HepG2 (cell line): ENCODE results near the gene RAB24. TPM values are rescaled to one million over a fixed set of nuclear protein-coding genes. Genes with fewer than 3 reads are reported as not detected.
A peak's percentile ranks its signal among the peaks of the same experiment; 100 is the strongest.

Experiments
- ATM ChIP-seq: fragments of 450-650 bp; IDR thresholded peaks from 2 replicates; pipeline ENCODE4 v1.7.1; 2017; ENCODE audit warnings: mild to moderate bottlenecking, borderline replicate concordance
- DNMT3B ChIP-seq: conservative IDR thresholded peaks from 2 replicates; pipeline ENCODE4 v1.6.1; 2016; ENCODE audit warnings: missing biosample characterization, control low read depth
- HNRNPUL1 ChIP-seq: fragments of 200-400 bp; formaldehyde crosslinking; IDR thresholded peaks from 2 replicates; pipeline ENCODE4 v1.6.1; 2017; ENCODE audit warnings: low read depth, mild to moderate bottlenecking, low read length, moderate library complexity
- KLF11 ChIP-seq: IDR thresholded peaks from 2 replicates; pipeline ENCODE4 v1.6.1; 2016; ENCODE audit warnings: missing compliant biosample characterization
- NRL ChIP-seq: sonication (generic); formaldehyde crosslinking; IDR thresholded peaks from 2 replicates; pipeline ENCODE4 v1.5.0; 2020; ENCODE audit warnings: missing genetic modification reagents, mild to moderate bottlenecking, moderate library complexity, borderline replicate concordance
- RARG ChIP-seq: sonication (generic); formaldehyde crosslinking; IDR thresholded peaks from 2 replicates; pipeline ENCODE4 v1.4.0; 2020; ENCODE audit warnings: low read depth, mild to moderate bottlenecking, missing genetic modification reagents
- SOX13 ChIP-seq, 3 experiments: fragments of 450-650 bp in 1 of 3; sonication (generic) in 1 of 3; formaldehyde crosslinking in 1 of 3; IDR thresholded peaks in 2 of 3; conservative IDR thresholded peaks in 1 of 3; 2 replicates each; pipeline versions ENCODE4 v1.5.0 to v1.6.1; 2016 to 2020; ENCODE audit warnings: antibody characterized with exemption in 1 of 3, mild to moderate bottlenecking in 1 of 3, missing compliant biosample characterization in 1 of 3, missing genetic modification reagents in 1 of 3, moderate library complexity in 1 of 3
- ZBTB7B ChIP-seq: sonication (generic); formaldehyde crosslinking; IDR thresholded peaks from 2 replicates; pipeline ENCODE4 v1.4.0; 2020; ENCODE audit warnings: missing genetic modification reagents
- ZFP41 ChIP-seq: sonication (generic); formaldehyde crosslinking; IDR thresholded peaks from 2 replicates; pipeline ENCODE4 v1.4.0; 2020; ENCODE audit warnings: mild to moderate bottlenecking, missing genetic modification reagents, borderline replicate concordance
- ZNF441 ChIP-seq: sonication (generic); formaldehyde crosslinking; IDR thresholded peaks from 2 replicates; pipeline ENCODE4 v1.7.0; 2021; ENCODE audit warnings: missing genetic modification reagents, borderline replicate concordance
- ZNF674 ChIP-seq: sonication (generic); formaldehyde crosslinking; IDR thresholded peaks from 2 replicates; pipeline ENCODE4 v1.5.0; 2020; ENCODE audit warnings: low read depth, mild to moderate bottlenecking, missing genetic modification reagents
- ZNF75D ChIP-seq: sonication (generic); formaldehyde crosslinking; IDR thresholded peaks from 2 replicates; pipeline ENCODE4 v1.8.1; 2023; ENCODE audit warnings: missing genetic modification reagents, mild to moderate bottlenecking, borderline replicate concordance
- ZNF768 ChIP-seq: sonication (generic); formaldehyde crosslinking; IDR thresholded peaks from 2 replicates; pipeline ENCODE4 v1.4.0; 2020; ENCODE audit warnings: missing genetic modification reagents
- ZNF776 ChIP-seq: sonication (generic); formaldehyde crosslinking; IDR thresholded peaks from 2 replicates; pipeline ENCODE4 v1.4.0; 2020; ENCODE audit warnings: mild to moderate bottlenecking, missing genetic modification reagents
- polyA plus RNA-seq, 8 experiments: library from polyadenylated mRNA; depleted of rRNA in 3 of 8; stranded (reverse) in 7 of 8; unstranded in 1 of 8; fragments of >200 nt; fragmentation: Illumina TruSeq in 4 of 8; extraction: Trizol in 4 of 8; gene quantifications; 2 replicates each; pipeline versions ENCODE4 v1.2.1 to v1.2.3, GENCODE V29; 2011 to 2016; ENCODE audit warnings: low read depth in 4 of 8, missing spikeins in 1 of 8, mixed read lengths in 1 of 8; ENCODE audit not compliant: insufficient read depth in 1 of 8
- total RNA-seq, 5 experiments: library from RNA; depleted of rRNA; stranded (reverse); fragments of >200 nt; fragmentation: Illumina TruSeq; extraction: Trizol; gene quantifications; 2 replicates each; pipeline ENCODE4 v1.2.3, GENCODE V29; 2016; ENCODE audit warnings: low read depth in 1 of 5
- TF ChIP-seq, protein P1 (sequence below), 2 experiments: sonication (generic) in 1 of 2; formaldehyde crosslinking in 1 of 2; IDR thresholded peaks; 2 replicates each; pipeline versions ENCODE4 v1.5.1 to v1.6.1; 2011 to 2020; ENCODE audit warnings: borderline replicate concordance in 1 of 2, low read depth in 1 of 2, low read length in 1 of 2, mild to moderate bottlenecking in 1 of 2, missing genetic modification reagents in 1 of 2, moderate library complexity in 1 of 2
- TF ChIP-seq, protein P2 (sequence below): sonication (generic); formaldehyde crosslinking; IDR thresholded peaks from 2 replicates; pipeline ENCODE4 v1.4.0; 2020; ENCODE audit warnings: missing genetic modification reagents, low read depth, mild to moderate bottlenecking, borderline replicate concordance
- TF ChIP-seq, protein P3 (sequence below): sonication (generic); formaldehyde crosslinking; IDR thresholded peaks from 2 replicates; pipeline ENCODE4 v1.4.0; 2020; ENCODE audit warnings: mild to moderate bottlenecking, missing genetic modification reagents
- TF ChIP-seq, protein P4 (sequence below): sonication (generic); formaldehyde crosslinking; IDR thresholded peaks from 2 replicates; pipeline ENCODE4 v1.4.0; 2020; ENCODE audit warnings: mild to moderate bottlenecking, low read depth, missing genetic modification reagents
- TF ChIP-seq, protein P5 (sequence below): sonication (generic); formaldehyde crosslinking; IDR thresholded peaks from 2 replicates; pipeline ENCODE4 v1.5.0; 2020; ENCODE audit warnings: missing genetic modification reagents, mild to moderate bottlenecking, borderline replicate concordance

The RAB24 gene
- total and polyA plus RNA-seq, 2 of the 13 experiments (the other 11 are each of a cell fraction or from before 2014, with no cell fraction given), result 22.9 to 63.7 TPM

DNA sequence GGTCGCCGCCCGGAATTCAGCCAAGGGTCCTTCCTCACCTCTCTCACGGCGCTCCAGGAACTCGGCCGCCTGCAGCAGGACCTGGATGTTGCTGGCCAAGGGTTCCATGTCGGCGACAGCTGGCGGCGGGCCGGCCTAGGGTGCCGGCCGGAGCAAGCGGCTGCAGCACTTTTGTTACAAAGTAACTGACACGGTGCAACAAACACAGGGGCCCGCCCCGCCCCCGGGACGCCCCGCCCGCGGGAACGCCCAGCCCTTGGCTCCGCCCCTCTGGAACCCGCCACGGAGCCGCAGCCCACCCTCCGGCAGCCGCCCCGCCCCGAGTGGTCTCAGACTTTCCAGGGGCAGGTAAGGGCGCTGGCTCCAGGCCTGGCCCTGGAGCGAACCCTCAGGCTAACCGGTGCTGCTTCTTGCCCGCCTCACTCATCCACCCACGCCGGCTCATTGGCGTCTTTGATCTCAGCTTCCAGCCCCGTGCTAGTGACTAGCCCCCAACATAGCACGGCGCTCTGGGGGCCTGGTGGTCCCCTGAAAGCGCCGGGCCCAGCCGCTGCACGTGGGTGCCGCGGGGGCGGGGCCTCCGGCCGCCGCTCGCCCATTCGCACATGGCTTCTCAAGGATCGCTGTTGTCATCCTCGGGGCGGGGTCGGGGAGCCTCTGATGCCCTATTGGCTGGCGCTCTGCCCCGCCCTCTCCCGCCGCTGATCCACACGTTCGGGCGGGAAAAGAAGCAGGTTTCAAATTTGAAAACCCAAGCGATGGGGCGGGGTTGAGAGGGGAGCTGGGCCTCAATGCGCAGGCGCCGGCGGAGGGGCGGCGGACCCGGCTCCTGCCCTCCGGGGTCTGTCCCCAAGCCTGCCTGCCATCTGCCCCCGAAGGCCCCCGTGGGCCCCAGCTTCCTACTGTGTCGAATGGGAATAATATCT is 8.5 kb upstream of the RAB24 start, which contains the start of gene MXD3 (continued):
- TF ChIP-seq ZNF674, result no peak
- no peak for TF ChIP-seq ZNF776 (CRISPR knock-in tag)
- TF ChIP-seq, protein P1, sequence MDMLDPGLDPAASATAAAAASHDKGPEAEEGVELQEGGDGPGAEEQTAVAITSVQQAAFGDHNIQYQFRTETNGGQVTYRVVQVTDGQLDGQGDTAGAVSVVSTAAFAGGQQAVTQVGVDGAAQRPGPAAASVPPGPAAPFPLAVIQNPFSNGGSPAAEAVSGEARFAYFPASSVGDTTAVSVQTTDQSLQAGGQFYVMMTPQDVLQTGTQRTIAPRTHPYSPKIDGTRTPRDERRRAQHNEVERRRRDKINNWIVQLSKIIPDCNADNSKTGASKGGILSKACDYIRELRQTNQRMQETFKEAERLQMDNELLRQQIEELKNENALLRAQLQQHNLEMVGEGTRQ (IDR thresholded peaks at IDR 0.05; ENCODE audit: low read depth, low read length), result peak; percentile 46; the same call in 1 of the 2 replicates
- TF ChIP-seq, protein P1 (CRISPR knock-in tag; IDR thresholded peaks at IDR 0.05; ENCODE audit: borderline replicate concordance), result no peak; the same call in 1 of the 2 replicates
- 0 out of 2 replicates have a peak, but pooled peaks have one; percentile 60 for TF ChIP-seq KLF11 (CRISPR knock-in tag)
- TF ChIP-seq ZNF75D (CRISPR knock-in tag), result no peak
- TF ChIP-seq ZNF768 (CRISPR knock-in tag), result no peak
- no peak for TF ChIP-seq ZNF441 (CRISPR knock-in tag)
- TF ChIP-seq, protein P2, sequence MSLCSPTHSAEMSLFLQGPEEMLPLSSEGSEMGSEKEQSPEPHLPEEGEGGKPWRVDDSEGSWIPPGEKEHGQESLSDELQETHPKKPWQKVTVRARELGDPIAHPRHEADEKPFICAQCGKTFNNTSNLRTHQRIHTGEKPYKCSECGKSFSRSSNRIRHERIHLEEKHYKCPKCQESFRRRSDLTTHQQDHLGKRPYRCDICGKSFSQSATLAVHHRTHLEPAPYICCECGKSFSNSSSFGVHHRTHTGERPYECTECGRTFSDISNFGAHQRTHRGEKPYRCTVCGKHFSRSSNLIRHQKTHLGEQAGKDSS (CRISPR knock-in tag), result no peak
- TF ChIP-seq, protein P3, sequence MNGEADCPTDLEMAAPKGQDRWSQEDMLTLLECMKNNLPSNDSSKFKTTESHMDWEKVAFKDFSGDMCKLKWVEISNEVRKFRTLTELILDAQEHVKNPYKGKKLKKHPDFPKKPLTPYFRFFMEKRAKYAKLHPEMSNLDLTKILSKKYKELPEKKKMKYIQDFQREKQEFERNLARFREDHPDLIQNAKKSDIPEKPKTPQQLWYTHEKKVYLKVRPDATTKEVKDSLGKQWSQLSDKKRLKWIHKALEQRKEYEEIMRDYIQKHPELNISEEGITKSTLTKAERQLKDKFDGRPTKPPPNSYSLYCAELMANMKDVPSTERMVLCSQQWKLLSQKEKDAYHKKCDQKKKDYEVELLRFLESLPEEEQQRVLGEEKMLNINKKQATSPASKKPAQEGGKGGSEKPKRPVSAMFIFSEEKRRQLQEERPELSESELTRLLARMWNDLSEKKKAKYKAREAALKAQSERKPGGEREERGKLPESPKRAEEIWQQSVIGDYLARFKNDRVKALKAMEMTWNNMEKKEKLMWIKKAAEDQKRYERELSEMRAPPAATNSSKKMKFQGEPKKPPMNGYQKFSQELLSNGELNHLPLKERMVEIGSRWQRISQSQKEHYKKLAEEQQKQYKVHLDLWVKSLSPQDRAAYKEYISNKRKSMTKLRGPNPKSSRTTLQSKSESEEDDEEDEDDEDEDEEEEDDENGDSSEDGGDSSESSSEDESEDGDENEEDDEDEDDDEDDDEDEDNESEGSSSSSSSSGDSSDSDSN (CRISPR knock-in tag), result no peak; the same call in 1 of the 2 replicates
- no peak for TF ChIP-seq ATM
- TF ChIP-seq DNMT3B (CRISPR knock-in tag), result no peak
- no peak for TF ChIP-seq NRL (CRISPR knock-in tag)
- TF ChIP-seq, protein P4, sequence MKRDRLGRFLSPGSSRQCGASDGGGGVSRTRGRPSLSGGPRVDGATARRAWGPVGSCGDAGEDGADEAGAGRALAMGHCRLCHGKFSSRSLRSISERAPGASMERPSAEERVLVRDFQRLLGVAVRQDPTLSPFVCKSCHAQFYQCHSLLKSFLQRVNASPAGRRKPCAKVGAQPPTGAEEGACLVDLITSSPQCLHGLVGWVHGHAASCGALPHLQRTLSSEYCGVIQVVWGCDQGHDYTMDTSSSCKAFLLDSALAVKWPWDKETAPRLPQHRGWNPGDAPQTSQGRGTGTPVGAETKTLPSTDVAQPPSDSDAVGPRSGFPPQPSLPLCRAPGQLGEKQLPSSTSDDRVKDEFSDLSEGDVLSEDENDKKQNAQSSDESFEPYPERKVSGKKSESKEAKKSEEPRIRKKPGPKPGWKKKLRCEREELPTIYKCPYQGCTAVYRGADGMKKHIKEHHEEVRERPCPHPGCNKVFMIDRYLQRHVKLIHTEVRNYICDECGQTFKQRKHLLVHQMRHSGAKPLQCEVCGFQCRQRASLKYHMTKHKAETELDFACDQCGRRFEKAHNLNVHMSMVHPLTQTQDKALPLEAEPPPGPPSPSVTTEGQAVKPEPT (CRISPR knock-in tag), result no peak
- TF ChIP-seq RARG, result no peak
- TF ChIP-seq, protein P5, sequence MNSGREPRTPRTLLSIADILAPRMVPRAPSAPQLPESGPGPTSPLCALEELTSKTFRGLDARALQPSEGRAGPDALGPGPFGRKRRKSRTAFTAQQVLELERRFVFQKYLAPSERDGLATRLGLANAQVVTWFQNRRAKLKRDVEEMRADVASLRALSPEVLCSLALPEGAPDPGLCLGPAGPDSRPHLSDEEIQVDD (CRISPR knock-in tag), result no peak
- TF ChIP-seq ZFP41 (CRISPR knock-in tag), result no peak
- peak; percentile 95 for TF ChIP-seq ZBTB7B (CRISPR knock-in tag)
- no peak for TF ChIP-seq HNRNPUL1
- TF ChIP-seq SOX13 (IDR thresholded peaks at IDR 0.05), result no peak
- no peak for TF ChIP-seq SOX13 (CRISPR knock-in tag; conservative IDR thresholded peaks at IDR 0.05 in 1 of 2, IDR thresholded peaks at IDR 0.05 in 1 of 2)
